GM12865 (cell line): ENCODE data around the gene KLHL5.

Experiments
- DNase-seq: peaks from one replicate; pipeline ENCODE4 v3.0.0; 2010; ENCODE audit warnings: low read depth
- H3K4me3 ChIP-seq: 2 replicates; pipeline ENCODE4 v1.5.1; 2011; ENCODE audit warnings: mild to moderate bottlenecking, low read depth, low read length, control low read depth
- CTCF ChIP-seq: IDR thresholded peaks from 2 replicates; pipeline ENCODE4 v1.5.1; 2011; ENCODE audit warnings: low read length, control low read depth, low read depth, inconsistent platforms; ENCODE audit not compliant: insufficient read depth; ENCODE audit errors: missing control alignments

Gene KLHL5

GRCh38 chr4:39024311-39024865, 37.6 kb upstream of the KLHL5 start:
- no peak for DNase-seq
- TF ChIP-seq CTCF = no peak

GRCh38 chr4:39025552-39026085, 36.4 kb upstream of the KLHL5 start:
- no peak for DNase-seq
- H3K4me3 ChIP-seq = no peak overlapping the region
- TF ChIP-seq CTCF = no peak

More at GRCh38 chr4:39024311-39024865, 37.6 kb upstream of the KLHL5 start:
- H3K4me3 ChIP-seq = no peak overlapping the region

- DNase-seq = no peak
- H3K4me3 ChIP-seq = no peak overlapping the region
- no peak for TF ChIP-seq CTCF
These were observed 35.9 kb upstream of the KLHL5 start for GRCh38 chr4:39026096-39026495.

GRCh38 chr4:39029752-39030694, 32.0 kb upstream of the KLHL5 start:
- TF ChIP-seq CTCF = peak; percentile 8
- DNase-seq = peak; percentile 76
- H3K4me3 ChIP-seq = peak overlapping the region; percentile 76

GRCh38 chr4:39030725-39031124, 31.3 kb upstream of the KLHL5 start:
- TF ChIP-seq CTCF = no peak
- no peak for DNase-seq
- peak overlapping the region; percentile 76 for H3K4me3 ChIP-seq

- peak overlapping the region; percentile 76 for H3K4me3 ChIP-seq
- DNase-seq = peak; percentile 23
These were observed 30.4 kb upstream of the KLHL5 start for GRCh38 chr4:39031590-39032020.

GRCh38 chr4:39032218-39033085, 29.6 kb upstream of the KLHL5 start, which contains the start of gene TMEM156:
TMEM156 (minus strand) TSS chr4:39032409; CDS start chr4:39032313, 96 bp downstream.
- TF ChIP-seq CTCF = no peak
- peak; percentile 92 for DNase-seq

More at GRCh38 chr4:39032218-39033085, 29.6 kb upstream of the KLHL5 start, which contains the start of gene TMEM156:
- H3K4me3 ChIP-seq = peak within 1 kb of the TSS; percentile 76
